IPS DF 6.9 (cell line): ENCODE measurements around the gene SPTBN4.
"Not testable (repeated sequence)": the region's sequence is repeated elsewhere in the genome, so short reads cannot be mapped to it uniquely, and the experiment has no call there.

Experiments
- DNase-seq: peaks from one replicate; pipeline ENCODE4 v3.0.0-alpha.2; 2013; ENCODE audit warnings: low read depth, low spot score
- H3K27ac ChIP-seq: one replicate; pipeline ENCODE4 v1.5.1; 2013; ENCODE audit warnings: low read length, control low read depth
- H3K27me3 ChIP-seq: 2 replicates; pipeline ENCODE4 v1.6.1; 2013; ENCODE audit warnings: mild to moderate bottlenecking, low read length; ENCODE audit not compliant: control insufficient read depth, insufficient read depth
- H3K36me3 ChIP-seq: 2 replicates; pipeline ENCODE4 v1.6.1; 2013; ENCODE audit warnings: low read length; ENCODE audit not compliant: control insufficient read depth, insufficient read depth
- H3K4me1 ChIP-seq: 2 replicates; pipeline ENCODE4 v1.6.1; 2013; ENCODE audit warnings: low read length; ENCODE audit not compliant: control insufficient read depth, insufficient read depth
- H3K4me3 ChIP-seq: 2 replicates; pipeline ENCODE4 v1.5.1; 2013; ENCODE audit warnings: mild to moderate bottlenecking, low read length
- H3K9me3 ChIP-seq: 2 replicates; pipeline ENCODE4 v1.6.1; 2013; ENCODE audit warnings: low read length, inconsistent platforms; ENCODE audit not compliant: control insufficient read depth, insufficient read depth
- WGBS: extraction: QIAGEN DNeasy Blood & Tissue Kit; methylation state at CpG from one replicate; pipeline ENCODE4 v1.1.7; 2013; ENCODE audit warnings: mixed read lengths, missing lambda C conversion rate; ENCODE audit not compliant: insufficient read length, insufficient coverage; 5-methylcytosine and 5-hydroxymethylcytosine counted together

The SPTBN4 gene

GRCh38 chr19:40519352-40520322 is 52.8 kb downstream of the SPTBN4 start:
- no peak for DNase-seq
- Histone ChIP-seq H3K4me3 (no peak overlapping the region; the same call in 1 of the 2 replicates), H3K36me3 (no peaks in the 10 kb centered on the region)

GRCh38 chr19:40521276-40521675 is 54.5 kb downstream of the SPTBN4 start:
- WGBS: no CpG with 5 or more reads among the region's 8 CpGs
- Histone ChIP-seq H3K27me3 (peaks cover 16% of the 10 kb centered on the region), H3K4me1 (no peaks in the 10 kb centered on the region), H3K36me3 (no peaks in the 10 kb centered on the region), H3K4me3 (no peak overlapping the region), H3K27ac (no peak overlapping the region), H3K9me3 (no peaks in the 10 kb centered on the region)
- no peak for DNase-seq

More at GRCh38 chr19:40519352-40520322, 52.8 kb downstream of the SPTBN4 start:
- WGBS: no CpG with 5 or more reads among the region's 91 CpGs
- Histone ChIP-seq H3K9me3 (no peaks in the 10 kb centered on the region), H3K27ac (no peak overlapping the region), H3K4me1 (no peaks in the 10 kb centered on the region), H3K27me3 (peaks cover 19% of the 10 kb centered on the region)

GRCh38 chr19:40521900-40522299 is 55.1 kb downstream of the SPTBN4 start:
- WGBS: no CpG with 5 or more reads among the region's 6 CpGs
- not testable (repeated sequence) for H3K36me3 ChIP-seq, H3K27ac ChIP-seq, DNase-seq, H3K4me3 ChIP-seq, H3K4me1 ChIP-seq, H3K9me3 ChIP-seq
- peaks cover 16% of the 10 kb centered on the region for H3K27me3 ChIP-seq

- Histone ChIP-seq H3K27me3 (peaks cover 16% of the 10 kb centered on the region), H3K27ac (no peak overlapping the region), H3K4me1 (no peaks in the 10 kb centered on the region), H3K36me3 (no peaks in the 10 kb centered on the region), H3K9me3 (no peaks in the 10 kb centered on the region), H3K4me3 (no peak overlapping the region)
- WGBS: no CpG with 5 or more reads among the region's 17 CpGs
- no peak for DNase-seq
Measured at GRCh38 chr19:40523322-40524047, 56.7 kb downstream of the SPTBN4 start.

GRCh38 chr19:40524133-40524549 is 57.3 kb downstream of the SPTBN4 start:
- DNase-seq: no peak
- Histone ChIP-seq H3K4me1 (no peaks in the 10 kb centered on the region), H3K4me3 (no peak overlapping the region), H3K9me3 (no peaks in the 10 kb centered on the region), H3K27me3 (peaks cover 10% of the 10 kb centered on the region), H3K27ac (no peak overlapping the region), H3K36me3 (no peaks in the 10 kb centered on the region)
- WGBS: no CpG with 5 or more reads among the region's 5 CpGs

GRCh38 chr19:40524655-40525054 is 57.9 kb downstream of the SPTBN4 start:
- no CpG with 5 or more reads among the region's 3 CpGs for WGBS
- DNase-seq: no peak
- Histone ChIP-seq H3K27ac (no peak overlapping the region), H3K27me3 (peaks cover 9% of the 10 kb centered on the region), H3K4me3 (no peak overlapping the region), H3K9me3 (no peaks in the 10 kb centered on the region), H3K4me1 (peaks cover 2% of the 10 kb centered on the region; the same call in 1 of the 2 replicates), H3K36me3 (no peaks in the 10 kb centered on the region)

GRCh38 chr19:40525234-40526051 is 58.6 kb downstream of the SPTBN4 start:
- Histone ChIP-seq H3K4me3 (no peak overlapping the region), H3K27me3 (peaks cover 2% of the 10 kb centered on the region), H3K36me3 (no peaks in the 10 kb centered on the region), H3K9me3 (no peaks in the 10 kb centered on the region), H3K27ac (no peak overlapping the region), H3K4me1 (peaks cover 4% of the 10 kb centered on the region; the same call in 1 of the 2 replicates)
- DNase-seq: no peak
- WGBS: no CpG with 5 or more reads among the region's 12 CpGs

GRCh38 chr19:40528078-40528477 is 61.3 kb downstream of the SPTBN4 start:
- Histone ChIP-seq H3K36me3 (no peaks in the 10 kb centered on the region), H3K27me3 (no peaks in the 10 kb centered on the region), H3K27ac (no peak overlapping the region), H3K4me1 (peaks cover 4% of the 10 kb centered on the region; the same call in 1 of the 2 replicates), H3K4me3 (no peak overlapping the region), H3K9me3 (no peaks in the 10 kb centered on the region)
- no peak for DNase-seq
- WGBS: no CpG with 5 or more reads among the region's 6 CpGs

GRCh38 chr19:40528533-40529092 is 61.8 kb downstream of the SPTBN4 start:
- DNase-seq: no peak
- H3K27ac ChIP-seq: no peak overlapping the region
- peaks cover 4% of the 10 kb centered on the region; the same call in 1 of the 2 replicates for H3K4me1 ChIP-seq
- no CpG with 5 or more reads among the region's 14 CpGs for WGBS
- H3K4me3 ChIP-seq: no peak overlapping the region; the same call in 1 of the 2 replicates
- H3K36me3 ChIP-seq: no peaks in the 10 kb centered on the region
- H3K27me3 ChIP-seq: no peaks in the 10 kb centered on the region
- H3K9me3 ChIP-seq: no peaks in the 10 kb centered on the region
